H1 (cell line): ENCODE data around the gene THTPA. TPM values are rescaled to one million over a fixed set of nuclear protein-coding genes. Genes with fewer than 3 reads are reported as not detected.

Experiments used
- CTCF ChIA-PET: fragments of 300-600 bp; sonication (Branson Sonifier 250); formaldehyde crosslinking; loops from one replicate; lab custom pipeline; 2021; ENCODE audit not compliant: partially characterized antibody; lab: Charles Lee
- POLR2A ChIA-PET: fragments of 300-600 bp; sonication (Branson Sonifier 250); formaldehyde crosslinking; loops from one replicate; lab custom pipeline; 2021; ENCODE audit warnings: inconsistent platforms; ENCODE audit not compliant: partially characterized antibody; lab: Charles Lee
- DNase-seq, 2 experiments: peaks; one replicate each; pipeline versions ENCODE4 v3.0.0 to v3.0.0-alpha.2; 2010 to 2022; ENCODE audit warnings: low spot score in 2 of 2, low read depth in 1 of 2, mixed read lengths in 1 of 2
- FAIRE-seq: peaks from 2 replicates; lab custom pipeline; 2011; peaks lifted over from hg19 to GRCh38; lab: Jason Lieb, UNC
- H2AFZ ChIP-seq: 2 replicates; pipeline ENCODE4 v1.8.1; 2012; ENCODE audit warnings: low read length, inconsistent platforms
- H2AK5ac ChIP-seq: 2 replicates; pipeline ENCODE4 v1.6.1; 2013; ENCODE audit warnings: low read depth, low read length
- H2BK120ac ChIP-seq: replicated peaks from 2 replicates; pipeline ENCODE3; 2013; ENCODE audit warnings: low read depth, low read length, inconsistent platforms
- H2BK12ac ChIP-seq: 2 replicates; pipeline ENCODE4 v1.6.1; 2013; ENCODE audit warnings: low read depth, low read length
- H2BK15ac ChIP-seq: 2 replicates; pipeline ENCODE4 v1.6.1; 2013; ENCODE audit warnings: low read length
- H2BK20ac ChIP-seq: 2 replicates; pipeline ENCODE4 v1.6.1; 2013; ENCODE audit warnings: low read length
- H2BK5ac ChIP-seq: 2 replicates; pipeline ENCODE4 v1.6.1; 2013; ENCODE audit warnings: low read depth, low read length
- H3K14ac ChIP-seq: 2 replicates; pipeline ENCODE4 v1.6.1; 2013; ENCODE audit warnings: inconsistent platforms; ENCODE audit not compliant: insufficient read length
- H3K18ac ChIP-seq: 2 replicates; pipeline ENCODE4 v1.6.1; 2013; ENCODE audit warnings: low read length; ENCODE audit errors: extremely low read depth
- H3K23ac ChIP-seq: 2 replicates; pipeline ENCODE4 v1.6.1; 2013; ENCODE audit warnings: inconsistent platforms; ENCODE audit not compliant: insufficient read length
- H3K23me2 ChIP-seq: 2 replicates; pipeline ENCODE4 v1.6.1; 2013; ENCODE audit warnings: low read depth, low read length
- H3K27ac ChIP-seq: 2 replicates; pipeline ENCODE4 v1.6.1; 2011; ENCODE audit warnings: low read depth, low read length, inconsistent platforms
- H3K27me3 ChIP-seq, 4 experiments: replicated peaks in 1 of 4; 1 replicate in 1 of 4; 2 replicates in 3 of 4; pipeline versions ENCODE4 v1.6.1 to v1.8.1; 2011 to 2013; ENCODE audit warnings: low read length in 3 of 4, mild to moderate bottlenecking in 3 of 4, inconsistent platforms in 2 of 4, mixed read lengths in 2 of 4, moderate library complexity in 1 of 4; ENCODE audit not compliant: control insufficient read depth in 3 of 4, insufficient read depth in 3 of 4; ENCODE audit errors: extremely low read depth in 1 of 4
- H3K36me3 ChIP-seq, 4 experiments: 2 replicates each; pipeline versions ENCODE4 v1.6.1 to v1.8.1; 2011 to 2013; ENCODE audit warnings: mild to moderate bottlenecking in 4 of 4, low read length in 3 of 4, moderate library complexity in 2 of 4, control low read depth in 1 of 4, inconsistent platforms in 1 of 4; ENCODE audit not compliant: insufficient read depth in 4 of 4, control insufficient read depth in 2 of 4
- H3K4ac ChIP-seq: replicated peaks from 2 replicates; pipeline ENCODE3; 2013; ENCODE audit warnings: low read length, low read depth, mixed read lengths, inconsistent platforms; ENCODE audit not compliant: insufficient read length
- H3K4me1 ChIP-seq, 4 experiments: replicated peaks in 1 of 4; 1 replicate in 1 of 4; 2 replicates in 3 of 4; pipeline versions ENCODE4 v1.6.1 to v1.8.1; 2011 to 2013; ENCODE audit warnings: low read length in 3 of 4, inconsistent platforms in 2 of 4, mixed read lengths in 1 of 4; ENCODE audit not compliant: insufficient read depth in 4 of 4, control insufficient read depth in 3 of 4
- H3K4me2 ChIP-seq, 2 experiments: 2 replicates each; pipeline versions ENCODE4 v1.6.1 to v1.8.1; 2011 to 2013; ENCODE audit warnings: low read depth in 2 of 2, low read length in 2 of 2, control low read depth in 1 of 2, inconsistent platforms in 1 of 2, mild to moderate bottlenecking in 1 of 2; ENCODE audit not compliant: insufficient read depth in 1 of 2
- H3K4me3 ChIP-seq, 4 experiments: fragments of 200-600, 300-600 bp in 1 of 4; sonication (generic), shearing (Covaris generic), sonication (Bioruptor Twin) in 1 of 4; 2 replicates each; pipeline versions ENCODE4 v1.5.1 to v1.8.1; 2011 to 2016; ENCODE audit warnings: low read length in 4 of 4, low read depth in 3 of 4, control low read depth in 2 of 4, inconsistent platforms in 2 of 4, mild to moderate bottlenecking in 2 of 4, mixed read lengths in 1 of 4, moderate library complexity in 1 of 4; ENCODE audit not compliant: insufficient read depth in 2 of 4; ENCODE audit errors: extremely low read depth in 1 of 4
- H3K56ac ChIP-seq: replicated peaks from 2 replicates; pipeline ENCODE3; 2013; ENCODE audit warnings: low read depth, mild to moderate bottlenecking, mixed read lengths, low read length, inconsistent platforms; ENCODE audit not compliant: insufficient read length
- H3K79me1 ChIP-seq: 2 replicates; pipeline ENCODE4 v1.6.1; 2013; ENCODE audit warnings: low read depth, low read length, control low read depth
- H3K79me2 ChIP-seq, 2 experiments: 2 replicates each; pipeline versions ENCODE4 v1.6.1 to v1.8.1; 2012 to 2013; ENCODE audit warnings: low read length in 2 of 2, mild to moderate bottlenecking in 2 of 2, inconsistent platforms in 1 of 2; ENCODE audit not compliant: insufficient read depth in 2 of 2, control insufficient read depth in 1 of 2
- H3K9ac ChIP-seq, 4 experiments: replicated peaks in 1 of 4; 1 replicate in 1 of 4; 2 replicates in 3 of 4; pipeline versions ENCODE4 v1.6.1 to v1.8.1; 2011 to 2013; ENCODE audit warnings: low read depth in 3 of 4, low read length in 3 of 4, control low read depth in 2 of 4, mild to moderate bottlenecking in 2 of 4, moderate library complexity in 2 of 4, inconsistent platforms in 1 of 4; ENCODE audit errors: extremely low read depth in 1 of 4
- H3K9me3 ChIP-seq, 2 experiments: 2 replicates each; pipeline versions ENCODE4 v1.6.1 to v1.8.1; 2012 to 2013; ENCODE audit warnings: mild to moderate bottlenecking in 2 of 2, moderate library complexity in 2 of 2, control low read depth in 1 of 2, inconsistent platforms in 1 of 2, low read depth in 1 of 2, low read length in 1 of 2, mixed read lengths in 1 of 2; ENCODE audit not compliant: insufficient read depth in 2 of 2
- H4K20me1 ChIP-seq, 2 experiments: replicated peaks in 1 of 2; 2 replicates each; pipeline versions ENCODE3 to v1.8.1; 2011 to 2013; ENCODE audit warnings: inconsistent platforms in 2 of 2, low read length in 2 of 2, mild to moderate bottlenecking in 1 of 2; ENCODE audit not compliant: insufficient read depth in 2 of 2, control insufficient read depth in 1 of 2
- H4K5ac ChIP-seq: 2 replicates; pipeline ENCODE4 v1.6.1; 2013; ENCODE audit warnings: low read length, low read depth, mixed read lengths, inconsistent platforms; ENCODE audit not compliant: insufficient read length
- H4K8ac ChIP-seq: 2 replicates; pipeline ENCODE4 v1.8.0; 2013; ENCODE audit warnings: mild to moderate bottlenecking, moderate library complexity, low read length, inconsistent platforms; ENCODE audit not compliant: insufficient read depth; ENCODE audit errors: extremely low read depth
- H4K91ac ChIP-seq: replicated peaks from 2 replicates; pipeline ENCODE3; 2013; ENCODE audit warnings: low read length, mixed read lengths, inconsistent platforms; ENCODE audit not compliant: insufficient read length
- GABPA ChIP-seq: IDR thresholded peaks from 2 replicates; pipeline ENCODE4 v1.6.1; 2011; ENCODE audit warnings: mild to moderate bottlenecking, low read length, moderate library complexity, borderline replicate concordance; ENCODE audit not compliant: insufficient read depth
- HDAC6 ChIP-seq: IDR thresholded peaks from one replicate; pipeline ENCODE4 v1.7.1; 2012; ENCODE audit warnings: low read depth, mild to moderate bottlenecking, inconsistent platforms, low read length, moderate library complexity
- KDM4A ChIP-seq: IDR thresholded peaks from one replicate; pipeline ENCODE4 v1.7.1; 2012; ENCODE audit warnings: low read depth, mild to moderate bottlenecking, moderate library complexity, low read length, inconsistent platforms; ENCODE audit not compliant: severe bottlenecking
- MAFK ChIP-seq: IDR thresholded peaks from 2 replicates; pipeline ENCODE4 v1.6.1; 2012; ENCODE audit warnings: low read depth, mild to moderate bottlenecking, improper control_type of control experiment, low read length
- SIX5 ChIP-seq: IDR thresholded peaks from 2 replicates; pipeline ENCODE4 v1.6.1; 2011; ENCODE audit warnings: mild to moderate bottlenecking, low read depth, low read length
- TEAD4 ChIP-seq: IDR thresholded peaks from 2 replicates; pipeline ENCODE4 v1.6.1; 2012; ENCODE audit warnings: low read depth, low read length, inconsistent platforms, mixed read lengths
- WGBS, 2 experiments: shearing (Covaris generic) in 1 of 2; methylation state at CpG; one replicate each; pipeline versions ENCODE4 v1.1.6 to v1.1.7; 2013 to 2015; ENCODE audit warnings: low lambda C conversion rate in 2 of 2, mixed read lengths in 2 of 2, inconsistent platforms in 1 of 2, low coverage in 1 of 2, missing lambda C conversion rate in 1 of 2; ENCODE audit not compliant: insufficient replicate concordance in 2 of 2, insufficient coverage in 1 of 2, insufficient read length in 1 of 2; ENCODE audit errors: extremely low coverage in 1 of 2, missing lambda C conversion rate in 1 of 2; 5-methylcytosine and 5-hydroxymethylcytosine counted together
- polyA plus RNA-seq, 7 experiments: library from polyadenylated mRNA; depleted of rRNA in 3 of 7; stranded (reverse) in 5 of 7; unstranded in 2 of 7; fragments of >200 nt in 5 of 7; fragments of 200-250 nt in 2 of 7; gene quantifications; 1 replicate in 5 of 7; 2 replicates in 1 of 7; 4 replicates in 1 of 7; pipeline versions ENCODE4 v1.2.1 to v1.2.3, GENCODE V29; 2011 to 2013; ENCODE audit warnings: missing spikeins in 2 of 7, mixed read lengths in 2 of 7
- total RNA-seq: library from RNA; stranded (reverse); fragmentation: NEBNext Ultra II Directional; extraction: Animal tissue kit (Norgen Biotek cat#: 25700); gene quantifications from 2 replicates; pipeline ENCODE4 v1.2.1, GENCODE V29; 2021
- TF ChIP-seq, protein P1 (sequence below): IDR thresholded peaks from 2 replicates; pipeline ENCODE4 v1.6.1; 2012; ENCODE audit warnings: low read length, inconsistent platforms
- TF ChIP-seq, protein P2 (sequence below), 3 experiments: IDR thresholded peaks; 1 replicate in 2 of 3; 2 replicates in 1 of 3; pipeline versions ENCODE4 v1.5.1 to v1.6.1; 2011; ENCODE audit warnings: low read length in 3 of 3, mild to moderate bottlenecking in 3 of 3, inconsistent platforms in 2 of 3, low read depth in 1 of 3, moderate library complexity in 1 of 3; ENCODE audit not compliant: insufficient read depth in 1 of 3; ENCODE audit errors: control extremely low read depth in 1 of 3

The THTPA gene
- total and polyA plus RNA-seq, 2 of the 8 experiments (the other 6 are each of a cell fraction or from before 2014, with no cell fraction given): 16.6 to 19.0 TPM

DNA sequence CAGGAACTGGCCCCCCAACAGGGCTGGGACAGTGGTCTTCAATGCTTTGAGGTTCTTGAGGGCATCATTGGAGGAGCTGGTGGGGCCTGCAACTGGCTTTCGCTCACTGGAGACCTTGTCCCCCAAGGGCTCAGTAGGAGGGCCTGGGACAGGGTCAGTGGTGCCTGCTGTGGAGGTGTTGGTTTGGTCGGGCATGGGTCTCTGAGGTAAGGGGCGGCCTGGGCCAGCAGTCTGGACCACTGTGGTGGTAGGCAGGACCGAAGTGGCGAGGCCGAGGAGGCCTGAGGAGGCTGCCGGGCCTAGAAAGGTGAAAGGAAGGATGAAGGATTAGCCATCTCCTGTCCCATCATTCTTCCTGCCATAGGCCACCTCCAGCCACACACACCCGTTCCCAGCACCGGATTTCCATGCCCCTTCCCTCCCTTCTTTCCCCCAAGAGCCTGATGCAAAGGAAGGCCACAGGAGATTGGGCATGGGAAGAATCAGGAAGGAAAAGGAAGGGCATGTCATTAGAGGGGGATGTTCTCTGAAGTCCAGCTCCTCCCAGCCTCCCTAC is 33.4 kb upstream of the THTPA start:
- no peaks in the 10 kb centered on the region for H3K23me2 ChIP-seq
- H3K9me3 ChIP-seq: no peaks in the 10 kb centered on the region
- 91% methylated on average over 9 of the region's 9 CpGs; no CpG with 5 or more reads in 1 of the 2 experiments for WGBS, 2 experiments
- no peak overlapping the region for H2BK5ac ChIP-seq
- no peak overlapping the region for H3K4me3 ChIP-seq
- H3K18ac ChIP-seq: no peak overlapping the region
- CTCF ChIA-PET: interaction anchor here (1.2 to 70.5 kb wide), 7 partner anchors 10 to 66 kb away, joined by 3 to 2092 read pairs (median 5); partner anchors contain the start of genes AP1G2, NGDN, THTPA and ZFHX2
- no peak overlapping the region for H2AFZ ChIP-seq
- FAIRE-seq (no peak), DNase-seq (no peak)
- H4K91ac ChIP-seq: no peak overlapping the region
- H3K14ac ChIP-seq: no peak overlapping the region
- H3K27me3 ChIP-seq: no peaks in the 10 kb centered on the region
- H2BK12ac ChIP-seq: no peak overlapping the region
- H3K27ac ChIP-seq: no peak overlapping the region
- H3K4me1 ChIP-seq: peaks cover 6 to 13% (median 9%) of the 10 kb centered on the region in 4 experiments
- H3K23ac ChIP-seq: no peak overlapping the region
- H2BK15ac ChIP-seq: no peak overlapping the region
- POLR2A ChIA-PET: interaction anchor here (0.7 to 52.7 kb wide), 8 partner anchors 6 to 460 kb away, joined by 3 to 1523 read pairs (median 4); partner anchors contain the start of genes AP1G2, THTPA and ZFHX2
- H3K4me2 ChIP-seq: no peak overlapping the region
- H3K79me2 ChIP-seq: no peaks in the 10 kb centered on the region
- no peak overlapping the region for H3K4ac ChIP-seq
- H3K9ac ChIP-seq: no peak overlapping the region
- H3K79me1 ChIP-seq: no peaks in the 10 kb centered on the region
- peaks cover 0 to 3% of the 10 kb centered on the region in 2 experiments for H4K20me1 ChIP-seq
- H3K56ac ChIP-seq: no peak overlapping the region
- no peak overlapping the region for H4K5ac ChIP-seq
- H3K36me3 ChIP-seq: peaks cover 0 to 37% (median 19%) of the 10 kb centered on the region in 4 experiments
- H2AK5ac ChIP-seq: no peak overlapping the region
- no peak overlapping the region; the same call in none of the 2 replicates for H4K8ac ChIP-seq
- H2BK120ac ChIP-seq: no peak overlapping the region
- H2BK20ac ChIP-seq: no peak overlapping the region
- TF ChIP-seq KDM4A (no peak), SIX5 (no peak), TEAD4 (no peak), GABPA (no peak), HDAC6 (no peak), MAFK (no peak)
- TF ChIP-seq, protein P1, sequence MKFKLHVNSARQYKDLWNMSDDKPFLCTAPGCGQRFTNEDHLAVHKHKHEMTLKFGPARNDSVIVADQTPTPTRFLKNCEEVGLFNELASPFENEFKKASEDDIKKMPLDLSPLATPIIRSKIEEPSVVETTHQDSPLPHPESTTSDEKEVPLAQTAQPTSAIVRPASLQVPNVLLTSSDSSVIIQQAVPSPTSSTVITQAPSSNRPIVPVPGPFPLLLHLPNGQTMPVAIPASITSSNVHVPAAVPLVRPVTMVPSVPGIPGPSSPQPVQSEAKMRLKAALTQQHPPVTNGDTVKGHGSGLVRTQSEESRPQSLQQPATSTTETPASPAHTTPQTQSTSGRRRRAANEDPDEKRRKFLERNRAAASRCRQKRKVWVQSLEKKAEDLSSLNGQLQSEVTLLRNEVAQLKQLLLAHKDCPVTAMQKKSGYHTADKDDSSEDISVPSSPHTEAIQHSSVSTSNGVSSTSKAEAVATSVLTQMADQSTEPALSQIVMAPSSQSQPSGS: no peak
- TF ChIP-seq, protein P2, sequence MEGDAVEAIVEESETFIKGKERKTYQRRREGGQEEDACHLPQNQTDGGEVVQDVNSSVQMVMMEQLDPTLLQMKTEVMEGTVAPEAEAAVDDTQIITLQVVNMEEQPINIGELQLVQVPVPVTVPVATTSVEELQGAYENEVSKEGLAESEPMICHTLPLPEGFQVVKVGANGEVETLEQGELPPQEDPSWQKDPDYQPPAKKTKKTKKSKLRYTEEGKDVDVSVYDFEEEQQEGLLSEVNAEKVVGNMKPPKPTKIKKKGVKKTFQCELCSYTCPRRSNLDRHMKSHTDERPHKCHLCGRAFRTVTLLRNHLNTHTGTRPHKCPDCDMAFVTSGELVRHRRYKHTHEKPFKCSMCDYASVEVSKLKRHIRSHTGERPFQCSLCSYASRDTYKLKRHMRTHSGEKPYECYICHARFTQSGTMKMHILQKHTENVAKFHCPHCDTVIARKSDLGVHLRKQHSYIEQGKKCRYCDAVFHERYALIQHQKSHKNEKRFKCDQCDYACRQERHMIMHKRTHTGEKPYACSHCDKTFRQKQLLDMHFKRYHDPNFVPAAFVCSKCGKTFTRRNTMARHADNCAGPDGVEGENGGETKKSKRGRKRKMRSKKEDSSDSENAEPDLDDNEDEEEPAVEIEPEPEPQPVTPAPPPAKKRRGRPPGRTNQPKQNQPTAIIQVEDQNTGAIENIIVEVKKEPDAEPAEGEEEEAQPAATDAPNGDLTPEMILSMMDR (IDR thresholded peaks at IDR 0.05; ENCODE audit: control extremely low read depth in 1 of 3, insufficient read depth in 1 of 3, low read depth in 1 of 3, low read length in 3 of 3): no peak
